H1 (cell line): ENCODE results near the gene TTR. TPM values are rescaled to one million over a fixed set of nuclear protein-coding genes. Genes with fewer than 3 reads are reported as not detected.

Experiments
- ATF2 ChIP-seq: IDR thresholded peaks from 2 replicates; pipeline ENCODE4 v1.6.1; 2012; ENCODE audit warnings: low read length, inconsistent platforms
- BACH1 ChIP-seq: IDR thresholded peaks from 2 replicates; pipeline ENCODE4 v1.6.1; 2012; ENCODE audit warnings: low read length, improper control_type of control experiment
- FOSL1 ChIP-seq: IDR thresholded peaks from 2 replicates; pipeline ENCODE4 v1.6.1; 2011; ENCODE audit warnings: mild to moderate bottlenecking, low read depth, low read length, moderate library complexity; ENCODE audit not compliant: insufficient read depth
- NRF1 ChIP-seq: IDR thresholded peaks from 2 replicates; pipeline ENCODE4 v1.6.1; 2011; ENCODE audit warnings: mild to moderate bottlenecking, low read depth, low read length, improper control_type of control experiment
- RFX5 ChIP-seq: IDR thresholded peaks from 2 replicates; pipeline ENCODE4 v1.6.1; 2011; ENCODE audit warnings: low read depth, low read length, improper control_type of control experiment, borderline replicate concordance
- polyA plus RNA-seq, 7 experiments: library from polyadenylated mRNA; depleted of rRNA in 3 of 7; stranded (reverse) in 5 of 7; unstranded in 2 of 7; fragments of >200 nt in 5 of 7; fragments of 200-250 nt in 2 of 7; gene quantifications; 1 replicate in 5 of 7; 2 replicates in 1 of 7; 4 replicates in 1 of 7; pipeline versions ENCODE4 v1.2.1 to v1.2.3, GENCODE V29; 2011 to 2013; ENCODE audit warnings: missing spikeins in 2 of 7, mixed read lengths in 2 of 7
- total RNA-seq: library from RNA; stranded (reverse); fragmentation: NEBNext Ultra II Directional; extraction: Animal tissue kit (Norgen Biotek cat#: 25700); gene quantifications from 2 replicates; pipeline ENCODE4 v1.2.1, GENCODE V29; 2021

Gene TTR
- total and polyA plus RNA-seq, 2 of the 8 experiments (the other 6 are each of a cell fraction or from before 2014, with no cell fraction given), result not detected

- no peak for TF ChIP-seq NRF1
- no peak for TF ChIP-seq RFX5
- no peak for TF ChIP-seq ATF2
- no peak for TF ChIP-seq BACH1
- no peak for TF ChIP-seq FOSL1
Observed at GRCh38 chr18:31606265-31606664, 14.6 kb downstream of the TTR start (continued).
